ENCODE results near the gene GLB1L3. TPM values are rescaled to one million over a fixed set of nuclear protein-coding genes. Genes with fewer than 3 reads are reported as not detected.

Gene GLB1L3, protein sequence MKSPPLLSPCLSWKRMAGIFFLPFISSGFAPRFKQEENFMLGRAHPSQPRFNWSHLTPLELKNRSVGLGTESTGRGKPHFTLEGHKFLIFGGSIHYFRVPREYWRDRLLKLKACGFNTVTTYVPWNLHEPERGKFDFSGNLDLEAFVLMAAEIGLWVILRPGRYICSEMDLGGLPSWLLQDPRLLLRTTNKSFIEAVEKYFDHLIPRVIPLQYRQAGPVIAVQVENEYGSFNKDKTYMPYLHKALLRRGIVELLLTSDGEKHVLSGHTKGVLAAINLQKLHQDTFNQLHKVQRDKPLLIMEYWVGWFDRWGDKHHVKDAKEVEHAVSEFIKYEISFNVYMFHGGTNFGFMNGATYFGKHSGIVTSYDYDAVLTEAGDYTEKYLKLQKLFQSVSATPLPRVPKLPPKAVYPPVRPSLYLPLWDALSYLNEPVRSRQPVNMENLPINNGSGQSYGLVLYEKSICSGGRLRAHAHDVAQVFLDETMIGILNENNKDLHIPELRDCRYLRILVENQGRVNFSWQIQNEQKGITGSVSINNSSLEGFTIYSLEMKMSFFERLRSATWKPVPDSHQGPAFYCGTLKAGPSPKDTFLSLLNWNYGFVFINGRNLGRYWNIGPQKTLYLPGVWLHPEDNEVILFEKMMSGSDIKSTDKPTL
- total RNA-seq (not detected in 2 replicates), polyA plus RNA-seq (not detected in 2 replicates), polyA minus RNA-seq (not detected in 2 replicates), Bru-seq, nascent RNA (not detected), BruChase-seq, experiment 1, labeled RNA remaining after a 6-hour chase (percentile 2 among the genes with signal in this experiment), BruChase-seq, experiment 2, labeled RNA remaining after a 2-hour chase (percentile 2 among the genes with signal in this experiment)
- polyA plus RNA-seq (2011; cell fraction: cytosol; rRNA removed), result not detected in 2 replicates
- not detected in 2 replicates for polyA plus RNA-seq (2011; cell fraction: nucleus; rRNA removed)
- polyA plus RNA-seq (2012), result not detected in 2 replicates
- polyA minus RNA-seq (2011; cell fraction: cytosol; rRNA and poly(A)+ RNA removed), result not detected
- polyA minus RNA-seq (2011; cell fraction: nucleus; rRNA and poly(A)+ RNA removed), result not detected in 2 replicates
- long read RNA-seq, result 0 reads

DNA sequence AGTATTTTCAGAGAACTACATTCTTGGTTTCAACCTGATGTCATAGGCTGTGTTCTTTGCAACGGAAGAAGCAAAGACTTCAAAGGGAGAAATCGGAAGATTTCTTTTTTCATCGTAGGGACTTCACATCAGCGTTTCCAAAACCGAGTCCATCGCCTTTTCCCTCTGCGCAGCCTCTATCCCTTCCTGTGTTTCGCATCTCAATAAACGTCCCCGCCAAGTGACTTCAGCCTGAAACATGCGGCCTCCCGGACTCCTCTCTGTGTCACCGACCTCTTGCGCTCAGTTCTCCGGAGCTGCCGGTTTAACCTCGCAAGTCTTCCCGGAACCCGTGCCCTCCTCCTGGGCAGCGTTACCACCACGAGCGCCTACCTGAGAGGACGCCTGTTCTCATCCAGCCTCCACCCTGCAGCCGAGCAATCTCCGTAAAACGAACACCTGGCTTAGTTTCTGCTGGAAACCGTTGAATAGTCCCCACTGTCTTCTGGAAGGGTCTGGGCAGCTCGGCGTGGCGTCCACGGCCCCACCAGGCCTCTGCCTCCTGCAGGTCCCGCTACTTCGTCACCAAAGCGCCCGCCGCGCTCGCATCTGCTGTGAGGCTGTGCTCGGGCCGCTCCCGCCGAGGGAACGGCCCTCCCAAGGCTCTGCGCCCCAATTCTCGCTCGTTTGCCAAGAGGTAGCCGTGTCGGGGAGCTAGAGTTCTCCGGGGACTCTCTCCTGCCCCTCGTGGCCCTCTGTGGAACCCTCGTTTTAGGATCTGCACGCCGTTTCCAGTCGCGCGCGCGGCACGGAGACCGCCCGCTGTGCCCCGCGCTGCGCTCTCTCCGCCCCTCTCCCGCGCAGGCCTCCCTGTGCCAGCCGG lies at the start of gene GLB1L3:
GLB1L3 (plus strand) TSS at position 846 of the 862 bp plus-strand sequence. CDS start 362 bp downstream, outside the sequence.
- peaks cover 2% of the 10 kb centered on the region for H3K4me1 ChIP-seq (ENCODE audit: control insufficient read depth, extremely low read depth, insufficient read depth, low read length)
- H3K9me1 ChIP-seq (replicated peaks; ENCODE audit: control insufficient read depth, extremely low read depth, insufficient read depth, low read length), result no peaks in the 10 kb centered on the region
- DNase-seq (ENCODE audit: low read depth, low spot score) (no peak), FAIRE-seq (peak; percentile 59)
- peak within 1 kb of the TSS; percentile 38 for H2AFZ ChIP-seq (ENCODE audit: low read depth, low read length)
- BruUV-seq (replicated peaks), result no TSS peak
- intact Hi-C loops (cut with micrococcal nuclease) (no loop called here), dilution Hi-C loops (cut with MboI; ENCODE audit: extremely low pct_ligation_motif_present, low sequenced_read_pairs) (no loop called here)
- ChIA-PET POLR2A (no interaction called here), CTCF (interaction anchor here (1.1 kb wide), 1 partner anchor 14 kb away, joined by 5 read pairs; no protein-coding TSS in a partner anchor)
- no peaks in the 10 kb centered on the region for H3K79me2 ChIP-seq (ENCODE audit: control insufficient read depth, insufficient read depth, low read length)
- TF ChIP-seq EZH2 (IDR thresholded peaks at IDR 0.05; ENCODE audit: borderline replicate concordance, low read depth, low read length, severe bottlenecking) (peak; percentile 88), JUN (IDR thresholded peaks at IDR 0.05; ENCODE audit: borderline replicate concordance, insufficient read depth, insufficient read length, low read depth) (no peak)
- TF ChIP-seq, protein P1, sequence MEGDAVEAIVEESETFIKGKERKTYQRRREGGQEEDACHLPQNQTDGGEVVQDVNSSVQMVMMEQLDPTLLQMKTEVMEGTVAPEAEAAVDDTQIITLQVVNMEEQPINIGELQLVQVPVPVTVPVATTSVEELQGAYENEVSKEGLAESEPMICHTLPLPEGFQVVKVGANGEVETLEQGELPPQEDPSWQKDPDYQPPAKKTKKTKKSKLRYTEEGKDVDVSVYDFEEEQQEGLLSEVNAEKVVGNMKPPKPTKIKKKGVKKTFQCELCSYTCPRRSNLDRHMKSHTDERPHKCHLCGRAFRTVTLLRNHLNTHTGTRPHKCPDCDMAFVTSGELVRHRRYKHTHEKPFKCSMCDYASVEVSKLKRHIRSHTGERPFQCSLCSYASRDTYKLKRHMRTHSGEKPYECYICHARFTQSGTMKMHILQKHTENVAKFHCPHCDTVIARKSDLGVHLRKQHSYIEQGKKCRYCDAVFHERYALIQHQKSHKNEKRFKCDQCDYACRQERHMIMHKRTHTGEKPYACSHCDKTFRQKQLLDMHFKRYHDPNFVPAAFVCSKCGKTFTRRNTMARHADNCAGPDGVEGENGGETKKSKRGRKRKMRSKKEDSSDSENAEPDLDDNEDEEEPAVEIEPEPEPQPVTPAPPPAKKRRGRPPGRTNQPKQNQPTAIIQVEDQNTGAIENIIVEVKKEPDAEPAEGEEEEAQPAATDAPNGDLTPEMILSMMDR (IDR thresholded peaks at IDR 0.05; ENCODE audit: extremely low read depth in 1 of 2, insufficient read depth in 1 of 2, low read depth in 1 of 2, low read length in 2 of 2), result peak; percentile 13 to 24
- peak within 1 kb of the TSS; percentile 18 for H3K4me2 ChIP-seq (ENCODE audit: insufficient read depth, low read length)
- H3K36me3 ChIP-seq (ENCODE audit: control insufficient read depth in 2 of 2, extremely low read depth in 1 of 2, insufficient read depth in 2 of 2, low read length in 2 of 2), result no peaks in the 10 kb centered on the region
- H3K4me3 ChIP-seq (replicated peaks in 1 of 3; ENCODE audit: insufficient read depth in 1 of 3, low read depth in 1 of 3, low read length in 3 of 3), result peak within 1 kb of the TSS in 1 of 3 experiments; percentile 16
- no peaks in the 10 kb centered on the region for H4K20me1 ChIP-seq (replicated peaks; ENCODE audit: control insufficient read depth, extremely low read depth, insufficient read depth, low read length)
- H3K27me3 ChIP-seq (ENCODE audit: control insufficient read depth in 2 of 2, insufficient read depth in 2 of 2, low read length in 2 of 2), result peaks cover 56 to 73% of the 10 kb centered on the region in 2 experiments
- H3K9me3 ChIP-seq (replicated peaks; ENCODE audit: control insufficient read depth, insufficient read depth, low read length), result no peaks in the 10 kb centered on the region
- H3K27ac ChIP-seq (ENCODE audit: insufficient read depth, low read depth, low read length), result no peak within 1 kb of the TSS
- no peak within 1 kb of the TSS for H3K9ac ChIP-seq (replicated peaks; ENCODE audit: extremely low read depth, insufficient read depth, low read length)
